VCaP (cell line): ENCODE data around the gene ANAPC2.

Experiments used
- H3K27ac ChIP-seq: fragments of 450-650 bp; 2 replicates; pipeline ENCODE4 v1.5.1; 2017
- CTCF ChIP-seq: fragments of 450-650 bp; conservative IDR thresholded peaks from 2 replicates; pipeline ENCODE4 v1.5.1; 2017; ENCODE audit warnings: mild to moderate bottlenecking, moderate library complexity

The ANAPC2 gene

GRCh38 chr9:137198902-137199283, 10.5 kb upstream of the ANAPC2 start:
- TF ChIP-seq CTCF, result no peak
- peak overlapping the region; percentile 97 for H3K27ac ChIP-seq

- TF ChIP-seq CTCF, result no peak
- peak overlapping the region; percentile 97 for H3K27ac ChIP-seq
Measured at GRCh38 chr9:137198051-137198901, 9.9 kb upstream of the ANAPC2 start.

- H3K27ac ChIP-seq, result peak overlapping the region; percentile 97
- no peak for TF ChIP-seq CTCF
Measured at GRCh38 chr9:137195525-137196220, 7.3 kb upstream of the ANAPC2 start.

- peak overlapping the region; percentile 97 for H3K27ac ChIP-seq
- no peak for TF ChIP-seq CTCF
Measured at GRCh38 chr9:137194909-137195308, 6.5 kb upstream of the ANAPC2 start.

- H3K27ac ChIP-seq, result peak overlapping the region; percentile 97
- TF ChIP-seq CTCF, result no peak
Measured at GRCh38 chr9:137194388-137194787, 6.0 kb upstream of the ANAPC2 start.

GRCh38 chr9:137193771-137194170, 5.4 kb upstream of the ANAPC2 start:
- TF ChIP-seq CTCF, result no peak
- H3K27ac ChIP-seq, result peak overlapping the region; percentile 97

GRCh38 chr9:137192859-137193258, 4.5 kb upstream of the ANAPC2 start:
- TF ChIP-seq CTCF, result no peak
- peak overlapping the region; percentile 97; the same call in 1 of the 2 replicates for H3K27ac ChIP-seq
